ENCODE data around the gene POU3F3.

POU3F3 gene

GRCh38 chr2:104853534-104854497 is at the start of gene POU3F3:
TSS of gene POU3F3 (plus strand) at chr2:104854115. CDS start at chr2:104855511, 1,396 bp downstream.
- peak; percentile 96 for DNase-seq (ENCODE audit: low spot score)

GRCh38 chr2:104804148-104804890 is 49.6 kb upstream of the POU3F3 start:
- peak; percentile 22 for DNase-seq (ENCODE audit: low spot score)

- DNase-seq (ENCODE audit: low spot score): peak; percentile 39
These were observed 41.6 kb upstream of the POU3F3 start for GRCh38 chr2:104812286-104812685.

- no peak for DNase-seq (ENCODE audit: low spot score)
These were observed 37.8 kb upstream of the POU3F3 start for GRCh38 chr2:104816143-104816542.

- peak; percentile 13 for DNase-seq (ENCODE audit: low spot score)
These were observed 35.7 kb upstream of the POU3F3 start for GRCh38 chr2:104818264-104818663.

GRCh38 chr2:104820126-104820525 is 33.8 kb upstream of the POU3F3 start:
- no peak for DNase-seq (ENCODE audit: low spot score)

- DNase-seq (ENCODE audit: low spot score): no peak
These were observed 28.6 kb upstream of the POU3F3 start for GRCh38 chr2:104825124-104825865.

- DNase-seq (ENCODE audit: low spot score): no peak
These were observed 27.9 kb upstream of the POU3F3 start for GRCh38 chr2:104826016-104826415.

GRCh38 chr2:104831742-104832141 is 22.2 kb upstream of the POU3F3 start:
- DNase-seq (ENCODE audit: low spot score): no peak

GRCh38 chr2:104834431-104835153 is 19.3 kb upstream of the POU3F3 start:
- no peak for DNase-seq (ENCODE audit: low spot score)

GRCh38 chr2:104836265-104836664 is 17.6 kb upstream of the POU3F3 start:
- DNase-seq (ENCODE audit: low spot score): no peak

GRCh38 chr2:104836841-104837240 is 17.1 kb upstream of the POU3F3 start:
- DNase-seq (ENCODE audit: low spot score): no peak

- DNase-seq (ENCODE audit: low spot score): no peak
These were observed 13.8 kb upstream of the POU3F3 start for GRCh38 chr2:104840156-104840555.

- no peak for DNase-seq (ENCODE audit: low spot score)
These were observed 12.9 kb upstream of the POU3F3 start for GRCh38 chr2:104840893-104841585.

- DNase-seq (ENCODE audit: low spot score): no peak
These were observed 12.2 kb upstream of the POU3F3 start for GRCh38 chr2:104841744-104842143.

- no peak for DNase-seq (ENCODE audit: low spot score)
These were observed 8.9 kb upstream of the POU3F3 start for GRCh38 chr2:104844807-104845551.

- DNase-seq (ENCODE audit: low spot score): no peak
These were observed 8.4 kb upstream of the POU3F3 start for GRCh38 chr2:104845552-104845931.

GRCh38 chr2:104845946-104846785 is 7.7 kb upstream of the POU3F3 start:
- no peak for DNase-seq (ENCODE audit: low spot score)
